Stimulated activated CD4-positive, alpha-beta T cell treated with anti-CD3 and anti-CD28 coated beads, Interleukin-4, amount 100 ng/mL, for 48 hours (primary cell): ENCODE data around the gene CST9.
"Not testable (repeated sequence)": the region's sequence is repeated elsewhere in the genome, so short reads cannot be mapped to it uniquely, and the experiment has no call there.

Source experiments
- DNase-seq, 2 donors: peaks; one replicate each; pipeline ENCODE4 v3.0.0-alpha.2; 2020; ENCODE audit warnings: low read depth in 2 of 2

The CST9 gene

DNA sequence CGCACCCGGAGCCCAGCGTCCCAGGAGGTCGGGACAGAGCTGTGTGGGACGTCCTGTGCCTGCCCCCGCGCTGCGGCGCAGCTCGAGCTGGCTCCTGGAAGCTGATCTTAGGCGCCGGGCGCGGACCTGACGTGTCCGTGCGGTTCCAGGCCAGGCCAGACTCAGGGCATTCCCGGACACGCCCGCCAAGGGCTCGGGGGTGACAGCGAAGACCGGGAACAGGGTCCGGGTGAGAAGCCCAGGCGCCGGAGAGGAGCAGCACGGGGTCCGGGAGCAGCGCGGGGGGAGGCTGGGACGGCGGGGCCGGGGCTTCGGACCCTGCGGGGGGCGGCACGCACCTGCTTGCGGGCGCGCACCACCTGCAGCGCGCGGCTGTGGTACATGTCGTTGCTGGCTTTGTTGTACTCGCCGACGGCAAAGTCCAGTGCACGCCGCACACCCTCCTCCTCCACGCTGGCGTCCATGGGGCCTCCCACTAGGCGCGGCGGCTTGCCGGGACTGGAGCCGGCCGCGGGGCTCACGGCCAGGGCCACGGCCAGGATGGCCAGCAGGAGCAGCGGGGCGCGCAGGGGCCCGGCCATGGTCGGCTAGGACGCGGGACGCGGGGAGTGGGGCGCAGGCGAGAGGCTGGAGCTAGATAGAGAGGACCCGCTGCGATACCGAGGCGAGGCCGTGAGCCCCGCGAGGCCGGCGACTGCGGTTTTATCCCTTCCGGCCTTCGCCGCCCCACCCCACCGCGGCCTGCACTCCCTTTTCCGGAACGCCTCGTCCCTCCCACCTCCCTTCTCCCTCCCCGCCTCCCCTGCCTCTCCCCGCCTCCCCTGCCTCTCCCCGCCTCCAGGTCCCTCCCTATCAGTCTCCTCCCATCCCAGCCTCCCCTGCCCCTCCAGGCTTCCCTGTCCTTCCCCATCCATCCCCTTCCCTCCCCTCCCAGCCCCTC, 31.8 kb upstream of the CST9 start, which contains the start of gene CST3:
TSS of gene CST3 (minus strand) at position 674 of the 940 bp plus-strand sequence. CDS start at position 581, 93 bp downstream.
- peak in 1 of 2 donors; percentile 8 for DNase-seq

DNA sequence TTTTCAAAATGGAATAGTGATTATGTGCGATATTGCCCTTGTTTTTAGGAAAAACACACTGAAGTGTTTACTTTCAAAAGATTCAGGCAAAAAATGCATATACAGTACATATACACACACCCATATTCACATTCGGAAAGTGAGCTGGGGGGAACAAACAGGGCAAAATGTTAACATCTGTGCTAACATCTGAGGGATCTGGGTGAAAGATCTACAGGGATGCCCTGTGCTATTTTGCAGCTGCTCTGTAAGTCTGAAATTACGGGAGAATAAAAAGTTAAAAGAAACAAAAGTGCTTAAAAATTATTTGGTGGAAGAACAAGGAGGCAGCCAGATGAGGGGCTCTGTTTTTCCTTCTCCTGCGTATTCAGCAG, 31.2 kb upstream of the CST9 start:
- no peak for DNase-seq

- no peak for DNase-seq
Measured at GRCh38 chr20:23636182-23636907, 30.6 kb upstream of the CST9 start.

DNA sequence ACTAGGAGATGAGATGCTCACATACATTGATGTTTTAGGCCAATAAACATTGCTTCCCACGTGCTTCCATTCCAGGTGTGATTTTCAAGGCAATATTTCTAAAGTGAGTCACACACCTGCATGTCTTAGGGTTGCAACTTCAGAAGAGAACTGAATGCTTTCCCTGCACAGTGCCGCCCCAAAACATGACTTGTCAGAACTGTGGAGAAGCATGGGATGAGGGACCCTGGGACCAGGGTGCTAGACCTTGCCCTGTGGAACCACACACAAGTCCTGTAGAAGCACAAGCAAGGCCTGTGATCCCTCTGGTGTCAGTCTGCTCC, 30.0 kb upstream of the CST9 start:
- not testable (repeated sequence) for DNase-seq

DNA sequence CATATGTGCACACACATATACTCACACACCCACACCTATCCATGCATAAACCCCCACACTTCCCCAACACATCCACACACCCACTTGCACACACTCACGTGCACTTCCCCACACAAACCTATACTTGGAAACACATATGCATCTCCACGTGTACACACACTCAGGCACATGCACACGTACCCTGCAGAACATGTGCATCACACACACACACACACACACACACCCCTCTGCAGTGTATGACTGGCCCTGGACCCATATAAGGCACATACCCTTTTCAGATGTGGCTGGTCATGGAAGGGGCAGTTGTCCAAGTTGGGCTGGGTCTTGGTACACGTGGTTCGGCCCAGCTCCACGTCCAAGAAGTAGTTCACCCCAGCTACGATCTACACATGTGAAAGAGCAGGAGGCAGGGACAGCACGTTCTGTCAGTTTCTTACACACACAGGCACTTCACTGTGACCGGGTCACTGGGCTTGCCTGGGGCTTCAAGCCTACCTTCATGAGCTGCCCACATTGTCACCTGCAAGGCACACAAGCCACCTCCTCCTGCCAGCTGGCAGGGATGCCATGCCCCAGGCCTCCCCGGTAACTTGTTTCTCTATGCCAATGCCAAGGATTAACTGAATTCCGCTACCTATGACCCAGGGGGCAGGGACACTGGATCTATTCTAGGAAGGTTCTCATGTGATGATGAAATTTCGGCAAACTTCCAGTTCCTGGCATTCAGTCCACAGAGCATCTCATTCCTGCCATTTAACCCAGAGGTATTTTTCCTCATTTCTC, 29.5 kb upstream of the CST9 start:
- no peak for DNase-seq

- DNase-seq: no peak
Measured at GRCh38 chr20:23634044-23634801, 28.5 kb upstream of the CST9 start.

DNA sequence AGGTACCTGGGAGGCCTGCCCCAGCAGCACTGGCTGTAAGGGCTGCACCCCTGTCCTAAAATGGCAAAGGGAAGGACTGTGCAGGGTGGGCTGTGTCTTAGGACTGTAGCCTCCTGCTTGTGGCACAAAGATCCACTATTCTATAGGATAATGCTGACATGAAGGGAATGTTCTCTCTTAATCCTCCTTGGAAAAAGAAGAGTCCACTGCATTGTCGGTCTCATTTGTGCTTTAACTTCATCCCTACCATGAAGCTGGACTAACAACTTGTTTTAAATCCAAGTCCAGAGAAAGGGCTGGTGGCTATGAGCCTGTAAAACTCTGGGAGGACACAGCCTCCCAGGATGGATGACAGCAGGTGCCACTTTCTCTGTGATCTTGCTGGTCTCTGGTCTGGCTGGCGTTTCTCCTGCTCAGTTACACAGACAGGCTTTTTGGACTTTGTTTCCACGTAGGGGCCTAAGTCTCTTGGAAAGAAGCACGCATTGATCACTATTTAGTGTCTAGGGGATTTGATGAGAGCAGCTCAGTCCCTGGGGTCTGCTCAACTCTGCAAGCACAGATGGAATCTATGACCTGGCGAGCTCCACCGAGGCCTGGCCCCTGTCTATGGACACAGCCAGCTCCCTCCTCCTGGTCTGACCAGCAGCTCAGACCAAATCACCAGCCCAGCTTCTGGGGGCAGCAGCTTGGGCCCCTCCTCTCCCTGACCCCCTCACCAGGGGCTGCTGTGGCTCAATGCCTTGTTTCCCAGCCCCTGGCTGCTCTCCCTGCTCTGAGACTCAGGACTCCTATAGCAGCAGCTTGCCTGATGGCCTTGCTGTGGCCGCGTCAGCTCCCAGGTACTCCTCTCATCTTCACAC, 27.2 kb upstream of the CST9 start:
- no peak for DNase-seq

GRCh38 chr20:23631981-23632710, 26.4 kb upstream of the CST9 start:
- no peak for DNase-seq

- DNase-seq: no peak
Measured at GRCh38 chr20:23631226-23631822, 25.6 kb upstream of the CST9 start.

GRCh38 chr20:23630392-23630849, 24.7 kb upstream of the CST9 start:
- no peak for DNase-seq

DNA sequence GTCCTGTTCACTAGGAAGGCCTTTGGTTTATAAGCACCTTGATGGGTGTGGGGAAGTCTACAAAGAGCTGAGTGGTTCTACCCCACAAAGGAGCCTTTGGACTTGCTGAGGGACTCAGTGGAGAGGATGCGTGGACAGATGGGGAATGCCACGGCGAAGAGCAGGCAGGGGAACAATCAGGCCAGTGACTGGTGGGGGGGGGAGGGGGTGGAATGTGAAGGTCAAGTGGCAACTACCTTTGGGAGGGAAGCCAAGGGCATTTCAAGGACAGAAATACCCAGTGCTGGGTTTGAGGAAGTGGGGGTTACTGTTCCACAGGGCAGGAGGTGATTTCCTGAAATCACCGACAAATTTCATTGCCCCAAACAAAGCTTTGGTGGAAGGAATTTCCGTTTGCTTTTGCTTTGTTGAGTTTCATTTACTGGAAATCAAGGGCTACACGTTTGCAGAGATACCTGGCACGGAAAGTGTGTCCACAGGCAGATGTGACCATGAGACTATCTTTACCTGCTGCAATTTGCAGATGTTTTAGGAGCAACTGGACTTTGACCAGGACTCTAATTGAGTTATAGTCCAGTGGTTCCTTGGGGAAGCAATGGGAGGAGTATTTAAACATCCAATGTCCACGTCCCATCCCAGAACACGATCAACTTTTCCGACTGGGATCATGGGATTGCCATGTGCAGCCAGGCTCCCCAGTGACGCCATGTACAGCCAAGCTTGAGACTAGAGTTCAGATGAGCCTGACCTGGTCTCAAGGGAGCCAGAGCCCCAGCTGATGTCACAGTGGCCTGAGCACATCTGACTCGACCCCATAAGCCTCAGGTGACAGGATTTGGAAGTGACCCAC, 24.1 kb upstream of the CST9 start:
- no peak for DNase-seq

DNA sequence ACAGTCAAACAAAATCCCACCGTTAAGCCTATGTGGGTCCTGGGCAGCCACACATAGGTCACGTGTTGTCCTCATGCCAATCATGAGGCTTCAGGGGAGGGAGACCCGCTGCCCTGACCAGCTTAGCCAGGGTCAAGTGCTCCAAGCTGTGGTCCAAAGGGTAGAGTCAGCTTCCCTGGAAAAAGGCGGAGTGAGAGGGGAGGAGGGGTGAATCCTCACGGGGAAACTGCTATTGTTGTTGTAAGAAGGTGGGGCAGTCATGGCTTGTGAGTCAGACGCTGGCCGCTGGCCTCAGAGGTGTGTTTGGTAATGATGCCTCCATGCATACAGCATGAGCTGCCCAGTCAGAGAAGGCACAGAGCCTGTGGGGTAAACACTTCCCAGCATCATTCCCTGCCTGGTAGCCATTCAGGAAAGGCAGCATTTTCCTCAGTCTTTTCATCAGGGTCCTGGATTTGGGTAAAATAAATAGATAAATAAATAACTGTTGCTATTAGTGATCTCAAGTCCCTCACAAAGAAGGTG, 23.4 kb upstream of the CST9 start:
- no peak for DNase-seq

DNA sequence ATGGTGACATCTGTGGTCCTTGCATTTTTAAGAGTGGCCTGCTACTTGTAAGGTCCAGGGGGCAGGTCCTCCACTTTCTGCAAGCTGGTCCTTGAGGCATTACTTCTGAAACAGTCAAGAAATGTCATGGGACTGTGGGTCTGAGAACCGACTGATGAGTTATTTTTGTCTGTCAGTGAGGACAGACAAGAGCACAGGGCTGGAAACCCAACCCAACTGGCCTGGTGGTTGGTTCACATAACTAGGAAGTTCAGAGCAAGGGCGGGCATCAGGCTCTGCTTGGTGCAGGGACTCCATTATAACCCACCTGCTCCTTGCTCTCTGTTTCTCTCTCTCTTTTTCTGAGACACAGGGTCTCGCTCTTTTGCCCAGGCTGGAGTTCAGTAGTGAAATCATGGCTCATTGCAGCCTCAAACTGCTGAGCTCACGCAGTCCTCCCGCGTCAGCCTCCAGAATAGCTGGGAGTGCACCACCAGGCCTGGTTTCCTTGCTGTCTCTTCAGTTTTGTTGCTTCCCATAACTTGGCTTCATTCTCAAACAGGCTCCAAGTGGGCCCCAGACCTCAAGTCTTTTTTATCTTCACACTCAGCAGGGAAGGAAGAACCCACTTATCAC, 22.8 kb upstream of the CST9 start:
- DNase-seq: no peak

DNA sequence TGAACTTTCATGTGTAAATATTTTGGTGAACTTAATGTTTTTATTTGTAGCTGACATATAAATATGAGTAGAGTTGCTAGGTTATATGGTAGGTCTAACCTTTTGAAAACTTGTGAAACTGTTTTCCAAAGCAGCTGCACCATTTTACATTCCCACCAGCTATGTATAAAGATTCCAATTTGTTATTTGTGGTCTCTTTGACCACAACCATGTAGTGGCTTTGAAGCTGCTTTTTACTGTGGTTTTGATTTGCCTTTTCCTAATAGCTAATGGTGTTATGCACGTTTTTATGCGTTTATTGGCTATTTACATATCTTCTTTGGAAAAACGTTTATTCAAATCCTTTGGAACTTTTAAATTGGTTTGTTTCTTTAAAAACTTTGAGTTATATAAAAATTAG, 21.8 kb upstream of the CST9 start:
- no peak for DNase-seq

DNA sequence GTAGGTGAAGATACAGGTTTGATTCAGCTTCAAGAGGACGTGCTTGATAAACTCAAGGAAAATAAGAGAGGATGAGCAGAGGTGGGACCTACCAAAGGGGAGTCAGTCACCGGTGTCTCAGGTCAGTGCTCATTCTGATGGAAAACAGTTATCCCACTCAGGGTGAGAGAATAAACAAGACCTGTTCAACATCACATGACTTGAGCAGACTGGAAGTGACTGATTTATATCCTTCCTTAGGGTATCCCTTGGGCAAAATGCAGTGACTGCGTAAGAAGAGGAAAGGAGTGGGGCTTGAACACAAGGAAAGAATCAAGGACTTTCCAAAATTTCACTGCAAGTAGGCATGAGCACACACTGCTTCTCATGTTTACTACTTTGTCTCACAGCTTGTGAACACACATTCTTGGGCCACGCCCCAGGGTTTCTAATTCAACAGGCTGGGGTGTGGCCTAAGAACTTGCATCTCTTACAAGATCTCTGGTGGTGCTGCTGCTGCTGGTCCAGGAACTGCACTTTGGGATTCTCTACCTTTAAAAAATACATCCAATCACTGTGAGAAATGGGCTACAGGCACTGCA, 20.4 kb upstream of the CST9 start:
- DNase-seq: no peak

DNA sequence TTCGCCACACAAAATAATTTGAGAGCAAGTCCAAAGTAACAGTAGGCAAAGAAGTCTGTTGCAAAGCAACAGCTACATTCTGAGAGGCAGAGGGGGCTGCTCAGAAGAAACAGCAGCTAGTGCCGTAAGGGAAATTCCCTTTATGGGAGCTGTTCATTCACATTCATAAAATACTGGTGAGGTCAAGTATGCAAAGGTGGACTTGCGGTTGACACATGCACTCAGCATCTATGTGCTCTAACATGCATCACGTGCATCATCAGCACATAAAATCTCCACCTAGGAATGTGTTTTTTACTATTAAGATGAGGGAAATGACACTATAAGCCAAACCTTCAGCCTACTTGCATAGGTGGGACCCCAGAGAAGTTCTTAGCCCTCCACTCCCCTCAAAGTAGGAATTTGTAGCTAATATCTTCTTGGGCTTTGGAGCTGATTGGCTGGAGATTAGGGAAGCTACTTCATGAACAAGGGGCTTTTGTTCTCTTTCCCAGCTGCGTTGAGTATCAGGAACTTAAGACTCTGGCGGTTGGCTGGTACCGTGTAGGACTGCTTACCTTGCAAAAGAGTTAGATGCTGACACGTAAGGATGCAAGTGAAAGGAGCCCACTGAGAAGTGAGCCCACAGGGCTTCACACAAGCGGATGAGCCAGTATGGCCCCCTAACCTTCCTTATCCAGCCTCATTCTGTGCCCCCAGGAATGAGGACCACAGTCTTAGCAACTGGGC, 19.7 kb upstream of the CST9 start:
- DNase-seq: no peak

DNA sequence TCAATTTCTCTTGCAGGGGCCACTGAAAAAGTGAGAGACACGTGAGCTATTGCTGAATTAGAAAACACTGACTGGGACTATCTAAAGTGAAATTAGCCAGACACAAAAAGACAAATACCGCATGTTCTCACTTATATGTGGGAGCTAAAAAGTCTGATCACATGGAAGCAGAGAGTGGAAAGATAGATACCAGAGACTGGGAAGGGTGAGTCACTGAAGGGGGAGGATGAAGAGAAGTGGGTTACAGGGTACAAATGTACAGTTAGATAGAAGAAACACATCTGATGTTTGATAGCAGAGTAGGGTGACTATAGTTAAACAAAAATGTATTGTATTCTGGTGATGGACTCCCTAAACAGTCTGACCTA, 18.6 kb upstream of the CST9 start:
- DNase-seq: no peak
